Ectodermal cell (in vitro differentiated cells): Measurements from ENCODE around the gene DTYMK.
A peak's percentile ranks its signal among the peaks of the same experiment; 100 is the strongest.

Source experiments
- H3K27ac ChIP-seq: 2 replicates; pipeline ENCODE4 v1.7.0; 2013; ENCODE audit warnings: mild to moderate bottlenecking, low read depth, low read length; ENCODE audit not compliant: insufficient read depth, poor library complexity, severe bottlenecking
- H3K27me3 ChIP-seq: 2 replicates; pipeline ENCODE4 v1.7.0; 2013; ENCODE audit warnings: mild to moderate bottlenecking, low read length; ENCODE audit not compliant: insufficient read depth, control insufficient read depth, poor library complexity, severe bottlenecking
- H3K36me3 ChIP-seq: one replicate; pipeline ENCODE4 v1.7.0; 2013; ENCODE audit warnings: low read length; ENCODE audit not compliant: control insufficient read depth, insufficient read depth
- H3K4me1 ChIP-seq: one replicate; pipeline ENCODE4 v1.7.0; 2013; ENCODE audit warnings: low read length; ENCODE audit not compliant: control insufficient read depth, insufficient read depth
- H3K4me3 ChIP-seq: 2 replicates; pipeline ENCODE4 v1.7.0; 2013; ENCODE audit warnings: low read depth, low read length, control low read depth; ENCODE audit not compliant: insufficient read depth
- H3K9me3 ChIP-seq: 2 replicates; pipeline ENCODE4 v1.7.0; 2013; ENCODE audit warnings: mild to moderate bottlenecking, low read length, moderate library complexity; ENCODE audit not compliant: control insufficient read depth
- WGBS, 2 experiments: methylation state at CpG; one replicate each; pipeline ENCODE4 v1.1.7; 2013; ENCODE audit warnings: missing lambda C conversion rate in 2 of 2; 5-methylcytosine and 5-hydroxymethylcytosine counted together

DTYMK gene

GRCh38 chr2:241649404-241649803, 37.2 kb downstream of the DTYMK start:
- Histone ChIP-seq H3K4me3 (no peak overlapping the region), H3K27ac (no peak overlapping the region), H3K27me3 (no peaks in the 10 kb centered on the region), H3K9me3 (no peaks in the 10 kb centered on the region), H3K4me1 (no peaks in the 10 kb centered on the region), H3K36me3 (peaks cover 6% of the 10 kb centered on the region)
- WGBS, 2 experiments: 89 to 93% methylated on average over 4 of the region's 4 CpGs

DNA sequence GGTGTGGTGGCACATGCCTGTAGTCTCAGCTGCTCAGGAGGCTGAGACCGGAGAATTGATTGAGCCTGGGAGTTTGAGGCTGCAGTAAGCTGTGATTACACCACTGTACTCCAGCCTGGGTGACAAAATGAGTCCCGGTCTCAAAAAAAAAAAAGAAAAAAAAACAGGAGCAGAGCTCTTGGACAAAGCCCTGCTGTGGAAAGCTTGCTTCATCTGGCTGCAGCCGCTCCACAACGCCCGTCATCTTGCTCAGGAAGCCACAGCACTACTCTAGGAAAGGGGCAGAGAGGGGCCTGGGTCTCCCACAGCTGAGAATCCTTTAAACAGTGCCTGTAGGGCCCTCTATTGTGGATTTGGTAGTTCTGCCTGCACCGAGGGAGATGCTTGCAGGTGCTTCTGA, 38.2 kb downstream of the DTYMK start:
- no peak overlapping the region for H3K27ac ChIP-seq
- H3K4me3 ChIP-seq: no peak overlapping the region
- 87 to 90% methylated on average over 6 of the region's 6 CpGs for WGBS, 2 experiments
- no peaks in the 10 kb centered on the region for H3K27me3 ChIP-seq
- H3K36me3 ChIP-seq: peaks cover 9% of the 10 kb centered on the region
- no peaks in the 10 kb centered on the region for H3K9me3 ChIP-seq
- H3K4me1 ChIP-seq: no peaks in the 10 kb centered on the region

GRCh38 chr2:241645915-241646645, 40.5 kb downstream of the DTYMK start:
- WGBS, 2 experiments: 94% methylated on average over 14 of the region's 14 CpGs

GRCh38 chr2:241645056-241645914, 41.3 kb downstream of the DTYMK start:
- Histone ChIP-seq H3K4me3 (no peak overlapping the region), H3K9me3 (no peaks in the 10 kb centered on the region), H3K27ac (no peak overlapping the region), H3K4me1 (no peaks in the 10 kb centered on the region), H3K36me3 (peaks cover 3% of the 10 kb centered on the region), H3K27me3 (no peaks in the 10 kb centered on the region)
- 92 to 95% methylated on average over 26 of the region's 26 CpGs for WGBS, 2 experiments

More at GRCh38 chr2:241645915-241646645, 40.5 kb downstream of the DTYMK start:
- H3K4me1 ChIP-seq: no peaks in the 10 kb centered on the region
- H3K4me3 ChIP-seq: no peak overlapping the region
- H3K27me3 ChIP-seq: no peaks in the 10 kb centered on the region
- no peak overlapping the region for H3K27ac ChIP-seq
- H3K9me3 ChIP-seq: no peaks in the 10 kb centered on the region
- peaks cover 3% of the 10 kb centered on the region for H3K36me3 ChIP-seq

DNA sequence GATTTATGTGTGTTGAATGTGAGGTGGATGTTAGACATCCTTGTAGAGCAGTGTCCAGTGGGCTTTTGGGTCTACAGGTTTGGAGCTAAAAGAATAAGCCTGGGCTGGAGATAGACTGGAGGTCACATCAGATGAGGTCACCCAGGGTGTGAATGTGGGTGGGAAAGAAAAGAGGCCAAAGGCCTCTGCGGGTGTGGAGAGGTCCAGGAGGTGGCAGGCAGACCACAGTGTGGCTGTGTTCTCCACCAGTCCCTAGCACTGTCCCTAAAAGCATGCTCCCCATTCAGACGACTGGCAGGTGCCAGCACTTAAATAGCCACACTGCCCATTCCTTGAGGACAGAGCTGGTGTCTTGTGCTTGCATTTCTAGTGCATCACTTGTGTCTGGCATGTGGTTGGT, 45.0 kb downstream of the DTYMK start:
- Histone ChIP-seq H3K27ac (no peak overlapping the region), H3K36me3 (peaks cover 14% of the 10 kb centered on the region), H3K27me3 (no peaks in the 10 kb centered on the region), H3K4me1 (no peaks in the 10 kb centered on the region), H3K9me3 (no peaks in the 10 kb centered on the region), H3K4me3 (no peak overlapping the region)
- WGBS, 2 experiments: 81 to 85% methylated on average over 2 of the region's 2 CpGs

- Histone ChIP-seq H3K4me1 (no peaks in the 10 kb centered on the region), H3K4me3 (no peak overlapping the region), H3K9me3 (no peaks in the 10 kb centered on the region), H3K27ac (no peak overlapping the region), H3K36me3 (peaks cover 14% of the 10 kb centered on the region), H3K27me3 (no peaks in the 10 kb centered on the region)
- 95 to 96% methylated on average over 8 of the region's 8 CpGs for WGBS, 2 experiments
Measured at GRCh38 chr2:241640165-241640795, 46.3 kb downstream of the DTYMK start.

- H3K9me3 ChIP-seq: no peaks in the 10 kb centered on the region
- 96 to 98% methylated on average over 7 of the region's 7 CpGs for WGBS, 2 experiments
- peaks cover 14% of the 10 kb centered on the region for H3K36me3 ChIP-seq
- no peaks in the 10 kb centered on the region for H3K4me1 ChIP-seq
- no peaks in the 10 kb centered on the region for H3K27me3 ChIP-seq
- H3K4me3 ChIP-seq: no peak overlapping the region
- H3K27ac ChIP-seq: no peak overlapping the region
Measured at GRCh38 chr2:241639385-241639784, 47.2 kb downstream of the DTYMK start.

DNA sequence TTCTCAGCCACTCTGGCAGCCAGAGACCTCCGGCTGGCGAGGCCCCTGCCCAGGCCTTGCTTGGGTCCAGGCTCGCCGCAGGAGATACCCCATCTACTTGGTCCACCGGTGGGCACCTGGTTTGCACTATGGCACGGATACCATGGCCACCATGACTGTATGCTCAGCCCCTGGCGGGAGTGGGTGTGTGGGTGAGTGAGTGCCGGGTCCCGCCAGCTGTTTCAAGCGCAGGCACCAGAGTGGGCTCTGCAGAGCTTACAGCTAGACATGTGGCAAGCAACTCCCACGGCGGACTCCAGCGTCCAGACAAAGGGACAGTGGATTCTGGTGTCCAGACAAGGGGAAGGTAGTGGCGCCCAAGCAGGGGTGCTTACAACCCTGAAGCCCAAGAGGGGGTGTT, 47.7 kb downstream of the DTYMK start:
- H3K4me1 ChIP-seq: no peaks in the 10 kb centered on the region
- peaks cover 12% of the 10 kb centered on the region for H3K36me3 ChIP-seq
- 97% methylated on average over 14 of the region's 14 CpGs for WGBS, 2 experiments
- no peak overlapping the region for H3K27ac ChIP-seq
- H3K4me3 ChIP-seq: no peak overlapping the region
- H3K9me3 ChIP-seq: no peaks in the 10 kb centered on the region
- no peaks in the 10 kb centered on the region for H3K27me3 ChIP-seq

DNA sequence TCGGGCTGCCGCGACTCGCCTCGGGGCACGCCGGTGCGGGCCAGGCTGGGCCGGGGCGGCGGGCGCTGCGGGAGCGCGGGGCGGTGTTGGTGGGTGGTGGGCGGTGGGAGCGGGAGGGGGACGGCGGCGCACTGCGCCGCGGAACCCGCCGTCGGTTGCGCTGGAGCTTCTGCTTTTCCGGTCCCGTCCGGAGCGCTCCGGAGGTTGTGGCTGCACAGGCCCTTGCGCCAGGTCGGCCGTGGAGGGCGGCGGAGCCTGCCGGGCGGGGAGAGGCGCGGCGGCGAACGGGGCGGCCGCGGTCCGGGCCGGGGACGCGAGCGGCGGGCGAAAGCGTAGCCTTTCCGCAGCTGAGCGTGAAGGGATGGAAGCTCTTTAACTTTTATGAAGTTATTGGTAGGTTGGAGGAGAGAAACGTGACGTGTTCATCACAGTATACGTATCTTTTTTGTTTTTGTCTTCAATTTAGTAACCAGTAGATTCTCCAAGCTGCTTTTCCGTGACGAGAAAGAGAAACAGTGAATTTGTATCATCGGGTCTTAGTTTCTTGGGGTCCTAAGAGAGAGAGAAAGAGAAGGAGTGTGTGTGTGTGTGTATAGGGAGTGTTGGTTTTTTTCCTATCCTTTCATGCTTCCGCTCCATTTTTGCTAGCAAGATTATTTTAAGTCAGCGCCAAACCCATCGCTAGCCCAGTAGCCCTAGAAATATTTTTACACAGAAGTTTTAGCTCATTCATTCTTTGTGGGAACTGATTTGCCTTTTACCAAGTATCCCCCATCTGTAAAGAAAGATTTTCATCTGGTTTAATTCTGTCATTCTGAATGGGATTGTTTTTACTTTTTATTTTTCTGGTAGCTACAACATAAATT, 48.6 kb downstream of the DTYMK start:
- 3 to 4% methylated on average over 67 of the region's 67 CpGs for WGBS, 2 experiments
- Histone ChIP-seq H3K27ac (peak overlapping the region; percentile 98), H3K36me3 (peaks cover 21% of the 10 kb centered on the region), H3K9me3 (no peaks in the 10 kb centered on the region), H3K4me1 (no peaks in the 10 kb centered on the region), H3K27me3 (no peaks in the 10 kb centered on the region), H3K4me3 (peak overlapping the region; percentile 89)
